Astrocyte of the spinal cord (primary cell): ENCODE data around the gene RSAD1.

ENCODE experiments used
- DNase-seq: peaks from one replicate; pipeline ENCODE4 v3.0.0; 2011; ENCODE audit warnings: low read depth, low spot score
- H3K4me3 ChIP-seq: 2 replicates; pipeline ENCODE4 v1.5.1; 2011; ENCODE audit warnings: low read depth, mild to moderate bottlenecking, low read length, moderate library complexity
- in situ Hi-C: cut with HindIII; loops from 2 replicates; pipeline ENCODE4 v1.10.0; 2017; ENCODE audit warnings: low sequenced_read_pairs
- TF ChIP-seq, protein P1 (sequence below): IDR thresholded peaks from 2 replicates; pipeline ENCODE4 v1.5.1; 2012; ENCODE audit warnings: low read depth, mild to moderate bottlenecking, low read length, inconsistent platforms

Gene RSAD1

DNA sequence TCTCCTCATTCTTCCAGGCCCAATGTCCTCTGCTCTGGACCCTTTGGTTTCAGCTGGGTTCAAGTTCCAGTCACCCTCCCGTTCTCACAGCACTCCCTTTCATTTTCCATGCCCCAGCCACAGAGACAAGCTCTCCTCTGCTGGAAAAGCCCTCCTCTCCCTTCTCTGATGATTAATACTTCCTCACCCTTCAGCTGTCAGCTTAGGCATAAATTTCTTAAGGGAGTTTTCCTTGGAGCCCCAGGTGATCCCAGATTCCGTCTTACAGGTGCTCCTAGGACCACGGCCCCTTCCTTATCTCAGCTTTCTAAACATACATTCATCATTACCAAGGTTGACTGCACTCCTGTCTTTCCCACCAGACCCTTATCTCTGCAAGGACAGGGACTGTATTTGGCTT lies 20.4 kb upstream of the RSAD1 start:
- H3K4me3 ChIP-seq, result no peak overlapping the region
- TF ChIP-seq, protein P1, sequence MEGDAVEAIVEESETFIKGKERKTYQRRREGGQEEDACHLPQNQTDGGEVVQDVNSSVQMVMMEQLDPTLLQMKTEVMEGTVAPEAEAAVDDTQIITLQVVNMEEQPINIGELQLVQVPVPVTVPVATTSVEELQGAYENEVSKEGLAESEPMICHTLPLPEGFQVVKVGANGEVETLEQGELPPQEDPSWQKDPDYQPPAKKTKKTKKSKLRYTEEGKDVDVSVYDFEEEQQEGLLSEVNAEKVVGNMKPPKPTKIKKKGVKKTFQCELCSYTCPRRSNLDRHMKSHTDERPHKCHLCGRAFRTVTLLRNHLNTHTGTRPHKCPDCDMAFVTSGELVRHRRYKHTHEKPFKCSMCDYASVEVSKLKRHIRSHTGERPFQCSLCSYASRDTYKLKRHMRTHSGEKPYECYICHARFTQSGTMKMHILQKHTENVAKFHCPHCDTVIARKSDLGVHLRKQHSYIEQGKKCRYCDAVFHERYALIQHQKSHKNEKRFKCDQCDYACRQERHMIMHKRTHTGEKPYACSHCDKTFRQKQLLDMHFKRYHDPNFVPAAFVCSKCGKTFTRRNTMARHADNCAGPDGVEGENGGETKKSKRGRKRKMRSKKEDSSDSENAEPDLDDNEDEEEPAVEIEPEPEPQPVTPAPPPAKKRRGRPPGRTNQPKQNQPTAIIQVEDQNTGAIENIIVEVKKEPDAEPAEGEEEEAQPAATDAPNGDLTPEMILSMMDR, result no peak
- in situ Hi-C loops, result no loop called here
- DNase-seq, result no peak

DNA sequence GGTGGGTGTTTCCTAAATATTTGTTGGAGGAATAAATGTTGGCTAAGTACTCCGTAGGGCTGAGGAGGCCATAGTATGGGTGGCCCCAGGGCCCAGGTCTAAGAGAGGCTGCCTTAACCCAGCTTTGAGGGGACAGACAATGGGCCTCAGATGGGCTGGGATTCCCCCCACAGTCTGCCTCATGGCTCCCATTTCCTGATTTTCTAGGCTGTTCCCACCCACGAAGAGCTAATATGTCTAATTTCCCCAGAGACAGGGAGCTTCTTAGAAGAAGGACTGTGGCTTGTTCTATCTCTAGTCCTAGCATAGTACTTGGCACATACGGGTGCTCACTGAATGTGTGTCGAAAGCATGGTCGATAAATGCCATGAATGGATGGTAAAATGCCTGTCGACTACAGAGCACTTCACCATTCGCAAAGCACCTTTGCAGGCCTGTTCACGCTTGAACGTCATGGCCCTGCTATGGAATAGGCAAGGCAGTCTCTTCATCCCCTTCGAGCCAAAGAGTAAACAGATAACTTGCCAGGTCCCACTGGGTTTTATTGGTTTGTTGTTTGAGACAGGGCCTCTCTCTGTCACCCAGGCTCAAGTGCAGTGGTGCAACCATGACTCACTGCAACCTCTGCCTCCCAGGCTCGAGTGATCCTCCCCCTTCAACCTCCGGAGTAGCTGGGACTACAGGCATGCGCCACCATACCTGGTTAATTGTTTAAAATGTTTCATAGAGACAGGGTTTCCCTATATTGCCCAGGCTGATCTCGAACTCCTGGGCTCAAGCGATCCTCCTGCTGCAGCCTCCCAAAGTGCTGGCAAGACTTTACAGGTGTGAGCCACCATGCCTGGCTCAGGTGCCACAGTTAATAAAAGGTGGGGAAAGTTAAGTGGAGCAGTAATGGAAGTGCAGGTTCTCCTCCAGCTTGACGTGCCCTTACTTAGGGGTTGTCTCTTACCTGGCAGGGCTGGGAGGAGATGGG lies 19.7 kb upstream of the RSAD1 start:
- TF ChIP-seq, protein P1, result no peak
- in situ Hi-C loops, result no loop called here
- DNase-seq, result no peak
- H3K4me3 ChIP-seq, result no peak overlapping the region

DNA sequence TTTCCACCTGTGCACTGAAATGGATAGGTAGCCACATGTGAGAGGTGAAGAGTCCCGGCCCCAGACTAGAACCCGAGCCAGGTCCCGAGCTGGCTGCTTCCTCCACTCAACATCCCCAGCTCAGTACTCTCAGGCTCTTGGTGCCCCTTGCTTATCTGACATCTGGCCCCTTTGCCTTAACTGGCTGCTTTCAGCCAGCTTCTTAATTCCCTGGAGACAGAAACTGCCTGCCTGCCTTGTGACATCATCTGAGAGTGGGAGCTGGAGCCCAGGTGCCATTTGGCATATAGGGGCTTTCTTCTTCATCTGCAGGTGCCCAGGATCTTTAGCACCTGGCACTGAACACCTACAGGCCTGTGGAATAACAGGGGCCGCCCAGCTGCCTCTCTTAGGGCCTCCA lies 18.9 kb upstream of the RSAD1 start:
- no peak for DNase-seq
- TF ChIP-seq, protein P1, result no peak
- in situ Hi-C loops, result no loop called here
- no peak overlapping the region for H3K4me3 ChIP-seq

DNA sequence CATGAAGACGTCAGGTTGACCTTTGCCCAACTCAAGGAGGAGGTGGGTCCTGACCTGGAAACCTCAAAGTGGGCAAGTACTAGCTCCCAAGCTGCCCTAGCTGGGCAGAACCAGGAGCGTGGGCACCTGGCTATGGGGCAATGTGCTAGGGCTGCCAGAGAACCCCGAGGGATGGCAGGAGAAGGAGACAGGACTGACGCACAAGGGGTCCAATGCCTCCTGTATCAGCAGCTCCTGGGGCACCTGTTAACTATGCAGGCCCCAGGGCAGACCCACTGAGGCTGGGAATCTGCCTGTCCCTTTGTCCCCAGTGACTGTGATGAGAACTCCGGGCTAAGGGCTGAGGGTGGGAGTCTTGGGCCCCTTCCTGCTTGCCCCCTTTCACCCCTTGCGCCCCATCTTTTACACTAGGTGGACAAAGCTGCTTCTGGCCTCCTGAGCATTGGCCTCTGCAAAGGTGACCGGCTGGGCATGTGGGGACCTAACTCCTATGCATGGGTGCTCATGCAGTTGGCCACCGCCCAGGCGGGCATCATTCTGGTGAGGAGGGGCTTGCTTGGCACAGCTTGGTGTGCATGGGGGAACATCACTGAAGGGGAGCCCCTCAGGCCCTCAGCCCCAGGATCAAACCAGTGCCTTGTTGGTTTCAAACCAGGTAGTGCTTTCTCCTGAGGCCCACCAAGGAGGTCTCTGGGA lies 17.7 kb upstream of the RSAD1 start:
- in situ Hi-C loops, result no loop called here
- TF ChIP-seq, protein P1, result no peak

DNA sequence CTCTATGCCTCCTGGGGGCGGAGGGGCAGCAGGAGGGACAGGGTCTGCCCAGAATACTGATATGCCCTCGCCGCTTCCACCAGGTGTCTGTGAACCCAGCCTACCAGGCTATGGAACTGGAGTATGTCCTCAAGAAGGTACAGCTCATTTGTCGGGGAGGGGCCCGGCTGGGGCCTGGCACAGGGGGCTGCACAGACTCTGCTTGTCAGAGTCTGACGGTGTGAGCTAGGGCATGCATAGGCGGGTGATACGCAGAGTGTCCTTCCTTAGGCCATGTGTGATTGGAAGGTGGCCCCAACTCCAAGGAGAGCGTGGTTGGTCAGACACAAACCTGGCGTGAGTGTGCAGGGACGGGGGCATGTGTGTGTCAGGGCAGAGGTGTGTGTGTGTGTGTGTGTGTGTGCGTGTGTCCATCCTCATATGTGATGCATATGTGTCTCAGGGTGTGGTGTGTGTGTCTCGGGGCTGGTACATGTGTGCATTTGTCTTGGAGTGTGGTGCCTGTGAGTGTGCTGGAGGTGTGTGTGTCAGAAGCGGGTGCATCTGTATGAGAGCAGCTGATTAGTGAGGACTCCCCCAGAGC lies 17.0 kb upstream of the RSAD1 start:
- no peak overlapping the region for H3K4me3 ChIP-seq
- DNase-seq, result no peak
- TF ChIP-seq, protein P1, result no peak
- in situ Hi-C loops, result no loop called here

More for the DNA sequence above, 17.7 kb upstream of the RSAD1 start:
- no peak overlapping the region for H3K4me3 ChIP-seq
- DNase-seq, result no peak

DNA sequence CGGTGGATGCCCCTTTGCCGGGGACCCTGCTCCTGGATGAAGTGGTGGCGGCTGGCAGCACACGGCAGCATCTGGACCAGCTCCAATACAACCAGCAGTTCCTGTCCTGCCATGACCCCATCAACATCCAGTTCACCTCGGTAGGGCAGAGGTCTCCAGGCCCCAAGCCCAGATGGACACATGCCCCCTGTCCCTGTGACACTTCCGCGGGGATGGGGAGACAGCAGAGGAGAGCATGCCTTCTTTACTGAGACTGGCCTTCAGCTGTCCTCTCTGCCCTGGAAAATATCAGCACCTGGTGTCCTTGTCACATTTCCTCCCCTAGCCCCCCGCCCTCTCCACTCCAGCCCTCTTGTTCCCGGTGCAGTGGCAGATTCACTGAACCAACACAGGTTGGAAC lies 16.2 kb upstream of the RSAD1 start:
- TF ChIP-seq, protein P1, result no peak
- in situ Hi-C loops, result no loop called here
- H3K4me3 ChIP-seq, result no peak overlapping the region
- DNase-seq, result no peak
